ENCODE data around the gene UVRAG.
"Not testable (repeated sequence)": the region's sequence is repeated elsewhere in the genome, so short reads cannot be mapped to it uniquely, and the experiment has no call there.

UVRAG gene

GRCh38 chr11:75934851-75935250 is 119.8 kb downstream of the UVRAG start:
- DNase-seq (ENCODE audit: low read depth, low spot score) = no peak

GRCh38 chr11:75938543-75938942 is 123.5 kb downstream of the UVRAG start:
- DNase-seq (ENCODE audit: low read depth, low spot score) = no peak
- no peak overlapping the region for H3K4me3 ChIP-seq (ENCODE audit: low read length)

More at GRCh38 chr11:75934851-75935250, 119.8 kb downstream of the UVRAG start:
- no peak overlapping the region for H3K4me3 ChIP-seq (ENCODE audit: low read length)

GRCh38 chr11:75939516-75939915 is 124.5 kb downstream of the UVRAG start:
- no peak for DNase-seq (ENCODE audit: low read depth, low spot score)
- H3K4me3 ChIP-seq (ENCODE audit: low read length) = no peak overlapping the region

DNA sequence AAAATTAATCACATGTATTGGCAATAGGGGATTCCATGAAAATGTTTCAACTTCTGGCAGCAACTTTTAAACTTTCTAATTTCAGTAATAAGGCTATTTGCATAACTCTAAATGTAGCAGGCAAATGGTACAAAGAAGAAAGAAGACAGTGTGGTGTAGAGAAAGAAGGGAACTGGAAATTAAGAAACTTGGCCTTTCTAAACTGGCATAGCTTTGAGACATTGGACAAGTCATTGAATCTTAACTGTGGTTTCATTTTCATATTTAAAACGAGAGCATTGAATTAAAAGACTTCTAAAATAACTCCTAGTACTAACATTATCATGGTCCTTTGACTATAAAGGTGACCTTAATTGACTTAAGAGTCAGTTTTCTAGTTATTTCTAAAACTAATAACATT is 125.0 kb downstream of the UVRAG start:
- DNase-seq (ENCODE audit: low read depth, low spot score) = no peak
- H3K4me3 ChIP-seq (ENCODE audit: low read length) = no peak overlapping the region

- H3K4me3 ChIP-seq (ENCODE audit: low read length) = no peak overlapping the region
- no peak for DNase-seq (ENCODE audit: low read depth, low spot score)
Measured at GRCh38 chr11:75940911-75941310, 125.9 kb downstream of the UVRAG start.

- no peak for DNase-seq (ENCODE audit: low read depth, low spot score)
- no peak overlapping the region for H3K4me3 ChIP-seq (ENCODE audit: low read length)
Measured at GRCh38 chr11:75944515-75944914, 129.5 kb downstream of the UVRAG start.

DNA sequence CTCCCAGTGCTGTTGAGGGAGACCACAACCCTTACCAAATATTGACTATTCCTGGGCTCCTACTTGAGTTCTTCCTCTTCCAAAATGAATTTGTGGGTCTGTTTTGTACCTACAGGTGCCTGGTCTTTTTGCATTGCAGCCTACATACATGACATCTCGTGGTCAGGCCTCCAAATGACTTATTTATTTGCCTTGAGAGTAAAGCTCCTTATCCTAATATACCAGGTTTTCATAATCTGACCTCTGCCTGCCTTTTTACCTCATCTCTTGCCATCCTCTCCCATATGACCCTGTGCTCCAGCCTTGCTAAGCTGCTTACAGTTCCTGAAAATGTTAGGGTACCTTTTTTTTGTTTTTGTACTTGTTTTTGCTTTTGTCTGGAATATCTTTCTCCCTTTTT is 130.4 kb downstream of the UVRAG start:
- no peak for DNase-seq (ENCODE audit: low read depth, low spot score)
- H3K4me3 ChIP-seq (ENCODE audit: low read length) = no peak overlapping the region

GRCh38 chr11:75945947-75946346 is 130.9 kb downstream of the UVRAG start:
- no peak for DNase-seq (ENCODE audit: low read depth, low spot score)
- H3K4me3 ChIP-seq (ENCODE audit: low read length) = no peak overlapping the region

GRCh38 chr11:75946531-75947530 is 131.8 kb downstream of the UVRAG start:
- peak; percentile 31 for DNase-seq (ENCODE audit: low read depth, low spot score)
- H3K4me3 ChIP-seq (ENCODE audit: low read length) = no peak overlapping the region

DNA sequence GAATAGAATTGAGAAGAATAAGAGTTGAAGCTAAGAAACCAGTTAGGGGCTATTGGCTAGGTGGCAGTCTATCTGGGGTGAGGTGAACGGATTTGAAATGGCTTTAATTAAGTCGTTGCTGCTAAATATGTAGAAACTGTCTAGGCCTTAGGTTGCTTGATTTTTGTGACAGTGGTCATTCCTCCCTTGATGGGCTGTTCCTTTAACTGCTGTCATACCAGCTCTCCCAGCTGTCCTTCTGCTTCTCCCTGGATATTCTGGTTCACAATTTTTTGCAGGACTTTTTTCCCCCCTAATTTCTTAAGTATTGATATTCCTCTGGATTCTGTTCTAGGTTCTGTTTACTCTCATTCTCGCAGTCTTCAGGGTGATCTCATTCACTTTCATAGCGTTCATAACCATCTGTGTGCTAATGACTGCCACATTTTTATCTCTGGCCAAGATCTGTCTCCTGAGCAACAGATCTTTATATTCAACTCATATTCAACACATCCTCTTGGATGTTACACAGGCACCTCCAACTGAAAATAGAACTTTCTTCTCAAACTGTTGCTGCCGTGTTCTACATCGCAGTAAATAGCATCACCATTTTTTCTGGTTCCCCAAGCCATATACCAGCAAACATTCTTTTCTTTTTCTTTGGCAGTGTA is 134.1 kb downstream of the UVRAG start:
- H3K4me3 ChIP-seq (ENCODE audit: low read length) = no peak overlapping the region
- DNase-seq (ENCODE audit: low read depth, low spot score) = no peak

- no peak for DNase-seq (ENCODE audit: low read depth, low spot score)
- no peak overlapping the region for H3K4me3 ChIP-seq (ENCODE audit: low read length)
Measured at GRCh38 chr11:75950141-75950540, 135.1 kb downstream of the UVRAG start.

DNA sequence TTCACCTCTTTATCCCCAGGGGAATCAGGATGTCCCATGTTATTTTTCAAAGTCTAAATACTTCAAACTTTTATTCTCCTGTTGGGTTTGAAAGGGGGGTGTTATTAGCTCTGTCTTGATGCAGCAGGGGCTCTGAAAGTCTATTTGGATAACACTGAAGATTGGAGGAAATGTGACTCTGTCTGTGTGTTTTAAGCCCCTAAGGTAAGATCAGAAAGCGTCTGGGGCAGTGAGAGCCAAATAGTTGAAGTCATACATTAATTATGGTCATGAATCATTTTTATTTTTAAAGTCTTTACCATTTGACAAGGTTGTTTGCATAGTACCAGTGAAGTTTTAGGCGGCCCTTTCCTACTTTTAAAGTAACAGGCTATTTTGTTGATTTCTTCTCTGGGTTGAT is 139.0 kb downstream of the UVRAG start:
- no peak overlapping the region for H3K4me3 ChIP-seq (ENCODE audit: low read length)
- no peak for DNase-seq (ENCODE audit: low read depth, low spot score)

DNA sequence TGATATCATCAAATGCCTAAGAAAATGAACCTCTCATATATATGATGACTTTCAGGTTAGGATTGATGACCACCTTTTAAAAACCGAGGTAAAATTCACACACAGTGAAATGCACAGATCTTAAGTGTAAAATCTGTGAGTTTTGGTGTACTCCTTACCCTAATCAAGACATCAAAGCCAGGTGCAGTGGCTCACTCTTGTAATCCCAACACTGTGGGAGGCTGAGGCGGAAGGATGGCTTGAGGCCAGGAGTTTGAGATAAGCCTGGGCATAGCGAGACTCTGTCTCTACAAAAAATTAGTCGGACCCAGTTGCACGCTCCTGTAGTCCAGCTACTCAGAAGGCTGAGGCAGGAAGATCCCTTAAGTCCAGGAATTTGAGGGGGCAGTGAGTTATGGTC is 140.4 kb downstream of the UVRAG start:
- H3K4me3 ChIP-seq (ENCODE audit: low read length) = no peak overlapping the region
- no peak for DNase-seq (ENCODE audit: low read depth, low spot score)

DNA sequence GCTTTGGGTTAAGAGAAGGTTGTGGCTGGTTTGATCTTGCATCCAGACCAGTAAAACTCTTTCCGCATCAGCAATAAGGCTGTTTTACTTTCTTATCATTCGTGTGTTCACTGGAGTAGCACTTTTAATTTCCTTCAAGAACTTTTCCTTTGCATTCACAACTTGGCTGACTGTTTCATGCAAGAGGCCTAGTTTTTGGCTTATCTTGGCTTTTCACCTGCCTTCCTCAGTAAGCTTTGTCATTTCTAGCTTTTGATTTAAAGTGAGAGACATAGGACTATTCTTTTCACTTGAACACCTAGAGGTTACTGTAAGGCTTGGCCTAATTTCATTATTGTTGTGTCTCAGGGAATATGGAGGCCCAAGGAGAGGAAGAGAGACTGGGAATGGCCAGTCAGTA is 144.5 kb downstream of the UVRAG start:
- no peak overlapping the region for H3K4me3 ChIP-seq (ENCODE audit: low read length)
- DNase-seq (ENCODE audit: low read depth, low spot score) = no peak

GRCh38 chr11:75964071-75964470 is 149.1 kb downstream of the UVRAG start:
- no peak for DNase-seq (ENCODE audit: low read depth, low spot score)
- H3K4me3 ChIP-seq (ENCODE audit: low read length) = no peak overlapping the region

DNA sequence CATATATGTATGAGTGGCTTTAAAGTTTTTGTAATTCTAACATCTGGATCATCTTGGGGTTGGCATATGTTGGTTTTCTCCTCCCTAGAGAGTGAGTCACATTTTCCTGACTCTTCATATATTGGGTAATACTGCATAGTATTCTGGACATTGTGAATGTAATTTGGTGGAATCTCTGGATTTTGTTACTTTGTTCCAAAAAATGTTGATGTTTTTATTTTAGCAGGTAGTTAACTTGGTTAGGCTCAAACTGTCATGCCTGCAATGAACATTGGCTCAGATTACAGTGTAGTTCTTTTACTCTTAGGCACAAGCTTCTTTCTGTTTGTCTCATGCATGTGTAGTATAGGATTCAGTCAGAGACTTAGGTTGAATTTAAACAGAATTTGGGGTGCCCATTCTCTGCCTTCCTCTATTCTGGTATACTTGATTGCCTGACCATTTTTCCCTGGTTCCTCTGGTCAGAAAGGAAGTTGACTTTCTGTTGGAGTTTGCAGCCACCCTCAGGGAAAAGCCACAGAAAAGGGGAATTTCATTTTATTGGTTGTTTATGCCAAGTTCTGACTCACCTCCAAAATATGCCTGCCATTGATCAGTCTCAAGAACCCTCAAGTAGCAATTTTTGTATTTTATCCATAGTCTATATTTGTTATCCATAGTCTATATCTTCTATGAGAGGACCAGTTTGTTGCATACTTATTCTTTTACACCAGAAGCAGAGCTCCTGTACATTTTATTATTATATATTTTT is 151.7 kb downstream of the UVRAG start:
- DNase-seq (ENCODE audit: low read depth, low spot score) = no peak
- H3K4me3 ChIP-seq (ENCODE audit: low read length) = no peak overlapping the region

DNA sequence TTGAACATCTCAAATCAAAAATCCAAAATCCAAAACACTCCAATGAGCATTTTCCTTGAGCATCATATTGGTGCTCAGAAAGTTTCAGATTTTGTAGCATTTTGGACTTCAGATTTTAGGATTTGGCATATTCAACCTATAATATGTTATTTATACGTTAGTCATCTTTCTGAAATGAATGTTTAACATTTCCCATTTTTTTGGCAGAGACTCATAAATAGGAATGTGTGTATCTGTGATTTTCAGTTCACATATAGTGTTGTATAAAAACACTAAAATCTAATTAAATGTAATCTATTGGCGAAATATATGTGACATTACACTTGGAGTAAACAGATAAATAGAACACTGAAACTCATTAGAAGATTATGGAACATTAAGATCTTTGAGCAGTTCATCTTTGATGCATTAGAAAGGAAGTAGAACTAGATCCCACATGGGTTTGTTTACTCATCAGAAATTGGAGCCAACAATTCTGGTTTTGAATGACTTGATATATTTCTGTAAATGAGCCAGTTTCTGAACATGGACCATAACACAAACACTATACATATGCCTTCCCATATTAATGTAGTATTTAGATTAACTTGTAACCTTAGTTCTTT is 153.1 kb downstream of the UVRAG start:
- H3K4me3 ChIP-seq (ENCODE audit: low read length) = no peak overlapping the region
- no peak for DNase-seq (ENCODE audit: low read depth, low spot score)

- no peak overlapping the region for H3K4me3 ChIP-seq (ENCODE audit: low read length)
- no peak for DNase-seq (ENCODE audit: low read depth, low spot score)
Measured at GRCh38 chr11:75969626-75970308, 154.8 kb downstream of the UVRAG start.

DNA sequence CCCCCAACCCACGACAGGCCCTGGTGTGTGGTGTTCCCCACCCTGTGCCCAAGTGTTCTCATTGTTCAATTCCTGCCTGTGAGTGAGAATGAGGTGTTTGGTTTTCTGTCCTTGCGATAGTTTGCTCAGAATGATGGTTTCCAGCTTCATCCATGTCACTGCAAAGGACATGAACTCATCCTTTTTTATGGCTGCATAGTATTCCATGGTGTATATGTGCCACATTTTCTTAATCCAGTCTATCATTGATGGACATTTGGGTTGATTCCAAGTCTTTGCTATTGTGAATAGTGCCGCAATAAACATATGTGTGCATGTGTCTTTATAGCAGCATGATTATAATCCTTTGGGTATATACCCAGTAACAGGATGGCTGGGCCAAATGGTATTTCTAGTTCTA is 158.7 kb downstream of the UVRAG start:
- DNase-seq (ENCODE audit: low read depth, low spot score); H3K4me3 ChIP-seq (ENCODE audit: low read length): not testable (repeated sequence)
